Measurements from ENCODE around the gene CD44.

GRCh38 chr11:35245056-35245455 is 106.1 kb downstream of the CD44 start:
- TF ChIP-seq POLR2A (IDR thresholded peaks at IDR 0.05) (no peak), CTCF (IDR thresholded peaks at IDR 0.05 in 4 of 5, conservative IDR thresholded peaks at IDR 0.05 in 1 of 5) (no peak)

Measured in gastrocnemius medialis (tissue), 4 donors.